ENCODE measurements around the gene FADS6.
"Not testable (repeated sequence)": the region's sequence is repeated elsewhere in the genome, so short reads cannot be mapped to it uniquely, and the experiment has no call there.

The FADS6 gene

DNA sequence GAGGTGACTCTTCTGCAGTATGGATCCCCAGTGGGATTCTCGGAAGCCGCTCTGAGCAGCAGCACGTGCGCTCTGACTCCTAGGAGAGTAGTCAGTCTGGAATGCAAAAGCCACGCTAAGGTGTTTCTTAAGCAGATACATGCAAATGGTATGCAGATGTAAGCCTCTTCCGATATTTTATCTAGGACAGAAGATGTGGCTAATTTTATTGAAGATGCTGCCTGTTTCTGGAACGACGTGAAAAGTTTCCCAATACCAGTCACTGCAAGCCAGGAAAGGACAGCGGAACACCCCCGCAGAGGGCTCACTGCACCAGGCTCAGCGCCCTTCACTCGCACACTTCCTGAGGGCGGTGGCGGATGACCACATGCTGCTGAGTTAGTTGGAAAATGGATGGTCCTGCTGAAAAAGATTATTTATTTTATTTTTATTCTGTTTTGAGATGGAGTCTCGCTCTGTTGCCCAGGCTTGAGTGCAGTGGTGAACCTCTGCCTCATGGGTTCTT, 10.1 kb downstream of the FADS6 start:
- no peak for FAIRE-seq

DNA sequence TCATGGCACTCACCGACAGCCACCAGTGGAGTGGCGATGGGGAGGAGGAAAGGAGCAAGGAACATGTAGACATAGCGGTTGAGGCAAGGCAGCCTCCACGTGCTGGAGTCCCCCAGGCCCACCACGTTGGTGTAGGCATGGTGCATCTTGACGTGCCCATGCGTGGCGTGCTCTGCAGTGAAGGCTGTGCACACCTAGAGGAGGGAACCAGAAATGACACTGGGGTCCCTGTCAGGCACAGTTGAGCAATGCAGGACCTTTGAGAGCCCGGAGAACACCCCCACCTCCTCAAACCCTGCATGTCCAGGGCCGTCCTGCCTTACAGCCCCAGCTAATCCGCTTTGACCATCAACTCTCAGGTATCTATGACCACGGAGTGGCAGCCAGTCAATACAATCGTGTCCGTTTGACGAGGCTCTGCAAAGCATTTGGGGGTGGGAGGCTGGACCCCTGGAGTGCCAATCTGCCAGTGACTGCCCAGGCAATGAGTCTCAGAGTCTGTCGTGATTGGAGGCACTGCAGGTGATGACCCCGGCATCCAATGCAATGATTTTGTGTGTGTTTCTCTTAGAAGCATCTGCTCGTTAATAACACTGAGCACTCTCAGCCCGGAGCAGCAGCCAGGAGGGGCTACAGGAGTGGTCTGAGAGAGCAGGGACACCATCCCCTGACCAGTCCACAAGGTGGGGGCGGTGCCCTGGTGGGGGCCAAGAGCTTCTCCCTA, 10.8 kb downstream of the FADS6 start:
- FAIRE-seq: no peak

DNA sequence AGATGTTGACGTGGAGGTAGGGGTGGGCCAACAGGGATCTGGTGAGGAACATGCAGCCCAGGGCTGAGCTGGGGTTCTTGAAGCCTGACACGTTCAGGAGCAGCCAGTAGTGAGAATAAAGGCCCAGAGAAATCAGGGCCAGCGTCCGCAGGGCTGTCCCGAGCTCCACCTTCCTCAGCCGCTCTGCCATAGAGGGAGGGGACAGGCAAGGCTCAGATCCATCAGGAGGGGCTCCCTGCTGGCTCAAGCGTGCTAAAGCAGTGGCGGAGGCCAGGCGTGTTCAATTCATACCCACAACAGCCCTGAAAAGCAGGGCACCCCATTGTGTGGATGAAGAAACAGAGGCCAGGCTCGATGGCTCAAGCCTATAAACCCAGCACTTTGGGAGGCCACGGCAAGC, 12.4 kb downstream of the FADS6 start:
- no peak for FAIRE-seq

DNA sequence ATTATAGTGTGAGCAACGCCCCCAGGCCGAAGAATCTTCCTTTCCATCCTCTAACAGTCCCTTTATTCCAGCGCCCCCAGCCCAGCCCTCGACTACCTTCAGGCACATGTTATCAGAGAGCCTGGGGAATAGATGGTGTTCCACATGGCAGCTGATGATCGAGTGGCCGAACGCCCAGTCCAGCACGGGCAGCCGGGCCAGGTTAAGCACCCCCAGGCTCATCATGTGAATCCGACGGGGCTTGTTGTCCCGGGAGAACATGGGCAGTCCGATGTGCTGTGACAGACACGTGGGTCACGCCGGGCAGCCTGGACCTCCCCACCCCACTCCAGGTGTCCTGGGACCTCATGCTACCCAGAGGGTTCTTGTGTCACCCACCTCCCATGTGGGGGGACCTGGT, 14.1 kb downstream of the FADS6 start:
- no peak for FAIRE-seq

DNA sequence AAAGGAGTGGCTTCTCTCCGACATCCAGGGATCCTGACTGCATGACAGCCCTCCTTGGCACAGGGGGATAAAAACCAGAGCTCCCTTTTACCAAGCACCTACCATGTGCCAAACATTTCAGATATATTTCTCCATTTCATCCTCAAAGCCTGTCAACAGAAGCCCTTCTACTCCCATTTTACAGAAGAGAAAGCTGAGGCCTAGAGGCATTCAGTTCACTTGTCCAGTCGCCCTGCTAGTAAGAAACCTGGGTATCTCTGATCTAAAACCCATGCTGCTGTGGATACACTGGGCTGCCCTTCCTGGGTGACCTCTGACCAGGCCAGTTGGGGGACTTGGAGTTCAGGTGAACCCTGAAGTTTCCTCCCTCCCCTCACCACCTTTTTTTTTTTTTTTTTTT, 14.8 kb downstream of the FADS6 start:
- FAIRE-seq: no peak

DNA sequence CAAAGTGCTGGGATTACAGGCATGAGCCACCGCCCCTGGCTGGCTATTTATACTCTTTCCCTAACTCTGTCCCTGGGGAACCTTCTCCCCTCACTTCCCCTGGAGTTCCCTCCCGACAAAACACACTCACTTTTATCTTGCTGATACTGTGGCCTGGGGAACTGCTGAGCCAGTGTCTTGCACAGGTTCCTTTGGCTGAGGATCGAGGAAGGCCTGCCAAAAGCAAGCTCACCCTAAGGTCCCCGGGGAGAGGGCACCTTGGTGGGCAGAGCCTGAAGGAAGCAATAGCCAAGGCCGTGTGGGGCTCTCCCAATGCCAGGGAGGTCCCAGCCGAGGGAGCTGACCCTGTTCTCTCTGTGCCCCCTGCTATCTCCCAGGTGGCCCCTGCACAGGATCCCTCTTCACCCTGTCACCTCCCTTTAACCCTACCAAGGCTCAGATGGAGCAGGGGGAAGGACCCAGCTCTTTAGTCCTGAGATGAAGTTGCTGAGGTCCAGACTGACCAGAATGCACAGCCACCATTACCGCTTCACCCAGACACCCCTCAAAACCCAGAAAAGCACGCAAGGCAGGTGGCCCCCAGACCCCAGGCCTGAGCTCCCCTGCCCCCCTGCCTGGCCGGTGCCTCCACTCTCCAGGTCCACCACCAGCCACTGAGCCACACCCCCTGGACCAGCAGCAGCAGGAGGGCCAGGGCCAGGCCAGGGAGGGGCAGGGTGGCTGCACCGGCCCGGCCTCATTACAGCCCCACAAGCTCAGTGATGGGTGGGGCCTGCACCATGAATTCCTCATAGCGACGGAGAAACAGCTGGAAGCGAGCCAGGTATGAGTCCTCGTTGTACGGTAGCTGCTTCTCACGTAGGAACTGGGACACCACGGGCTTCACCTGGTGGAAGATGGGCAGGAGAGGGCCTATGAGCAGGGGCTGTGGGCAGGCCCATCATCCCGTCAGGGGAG, 15.6 kb downstream of the FADS6 start:
- FAIRE-seq: no peak

DNA sequence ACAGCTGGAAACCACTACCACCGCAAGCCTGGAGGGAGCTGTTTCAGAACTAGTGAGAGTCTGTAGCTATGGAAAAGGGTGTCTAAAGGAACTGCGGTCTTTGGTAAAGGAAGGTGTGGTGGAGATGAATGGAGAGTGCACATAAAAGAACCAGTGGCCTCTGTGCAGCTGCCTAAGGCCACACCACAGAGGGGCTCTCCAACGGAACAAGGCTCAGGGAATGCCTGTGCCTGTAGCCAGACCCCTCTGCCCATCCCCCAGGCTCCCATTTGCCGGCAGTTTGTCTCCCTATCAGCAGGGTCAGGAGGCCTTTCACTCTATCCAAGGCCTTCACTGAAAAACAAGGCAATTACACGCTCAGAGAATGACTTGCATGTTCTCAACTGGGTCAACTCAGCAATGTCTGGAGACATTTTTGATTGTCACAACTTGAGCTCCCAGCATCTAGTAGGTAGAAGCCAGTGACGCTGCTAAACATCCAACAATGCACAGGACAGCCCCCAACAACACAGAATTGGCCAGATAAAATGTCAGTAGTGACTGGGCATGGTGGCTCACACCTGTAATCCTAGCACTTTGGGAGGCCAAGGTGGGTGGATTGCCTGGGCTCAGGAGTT, 17.3 kb downstream of the FADS6 start:
- FAIRE-seq: no peak

DNA sequence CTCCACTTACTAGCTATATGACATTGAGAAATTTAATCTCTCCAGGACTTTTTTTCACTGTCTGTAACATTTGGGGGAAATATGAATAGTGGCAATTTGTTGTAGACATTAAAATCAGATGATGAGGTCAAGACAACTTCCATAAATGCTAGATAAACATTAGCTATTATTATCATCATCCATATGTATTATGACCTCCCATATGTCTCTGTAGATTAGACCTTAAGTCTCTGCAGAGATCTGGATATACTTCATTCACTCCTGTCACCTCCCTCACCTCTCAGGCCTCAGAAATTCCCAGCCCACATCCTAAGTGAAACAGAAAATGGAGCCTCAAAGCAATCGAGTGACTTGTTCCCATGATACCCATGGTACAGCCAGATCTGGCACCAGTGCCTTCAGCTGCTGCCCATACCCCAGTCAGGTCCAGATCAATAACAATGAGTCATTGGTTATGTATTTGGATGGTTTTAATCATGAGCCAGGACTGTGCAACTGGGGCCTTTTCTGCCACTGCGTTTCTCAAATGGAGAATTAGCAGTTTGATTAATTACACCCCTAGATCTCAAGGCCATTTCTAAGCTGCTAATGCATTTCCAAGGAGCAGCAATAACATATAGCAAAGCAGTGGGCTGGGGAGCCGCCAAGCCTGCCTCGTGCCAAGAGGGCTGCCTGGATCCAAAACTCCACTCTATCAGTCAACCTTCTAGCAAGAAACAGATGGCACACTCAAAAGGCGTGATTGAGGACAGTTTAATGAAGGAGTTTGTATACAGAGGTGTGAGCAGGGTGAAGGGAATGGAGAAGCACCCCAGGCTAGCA, 18.1 kb downstream of the FADS6 start:
- no peak for FAIRE-seq

DNA sequence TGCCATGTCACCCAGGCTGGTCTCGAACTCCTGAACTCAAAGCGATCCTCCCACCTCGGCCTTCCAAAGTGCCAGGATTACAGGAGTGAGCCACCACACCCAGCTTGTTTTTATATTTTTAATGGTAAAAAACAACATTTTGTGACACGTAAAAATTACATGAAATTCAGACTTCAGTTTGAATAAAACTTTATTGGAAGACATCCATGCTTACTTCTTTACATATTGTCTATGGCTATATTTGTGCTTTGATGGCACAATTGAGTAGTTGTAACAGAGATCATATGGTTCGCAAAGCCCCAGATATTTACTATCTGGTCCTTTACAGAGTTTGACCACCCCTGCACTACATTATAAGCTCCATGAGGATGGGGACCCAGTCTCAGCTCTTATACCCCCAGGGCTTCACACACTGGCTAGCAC, 18.8 kb downstream of the FADS6 start:
- FAIRE-seq: no peak

DNA sequence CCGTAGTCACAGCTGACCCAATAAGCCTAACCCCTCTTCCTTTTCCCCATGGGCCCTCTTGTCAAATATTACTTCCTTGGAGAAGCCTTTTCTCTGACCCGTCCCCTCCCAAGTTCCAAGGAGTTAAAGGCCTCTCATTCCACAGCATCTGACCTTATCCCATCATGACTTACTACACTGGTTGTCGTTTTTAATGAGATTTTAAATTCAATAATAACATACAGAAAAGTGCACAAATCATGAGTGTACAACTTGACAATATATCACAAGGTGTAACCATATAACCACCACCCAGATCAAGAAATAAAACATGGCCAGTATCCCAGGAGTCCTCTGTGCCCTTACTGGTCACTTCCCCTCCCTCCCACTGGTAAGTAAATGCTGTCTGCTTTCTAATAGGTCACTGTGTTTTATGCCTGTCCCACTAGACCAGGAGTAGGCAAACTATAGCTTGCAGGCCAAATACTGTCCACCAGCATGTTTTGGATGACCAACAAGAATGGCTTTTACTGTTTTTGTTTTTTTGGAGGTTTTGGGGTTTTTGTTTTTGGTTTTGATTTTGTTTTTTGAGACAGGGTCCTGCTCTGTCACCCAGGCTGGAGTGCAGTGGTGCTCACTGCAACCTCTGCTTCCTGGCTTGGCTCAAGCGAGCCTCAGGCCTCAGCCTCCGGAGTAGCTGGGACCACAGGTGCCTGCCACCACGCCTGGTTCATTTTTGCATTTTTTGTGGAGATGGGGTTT, 19.4 kb downstream of the FADS6 start:
- no peak for FAIRE-seq

DNA sequence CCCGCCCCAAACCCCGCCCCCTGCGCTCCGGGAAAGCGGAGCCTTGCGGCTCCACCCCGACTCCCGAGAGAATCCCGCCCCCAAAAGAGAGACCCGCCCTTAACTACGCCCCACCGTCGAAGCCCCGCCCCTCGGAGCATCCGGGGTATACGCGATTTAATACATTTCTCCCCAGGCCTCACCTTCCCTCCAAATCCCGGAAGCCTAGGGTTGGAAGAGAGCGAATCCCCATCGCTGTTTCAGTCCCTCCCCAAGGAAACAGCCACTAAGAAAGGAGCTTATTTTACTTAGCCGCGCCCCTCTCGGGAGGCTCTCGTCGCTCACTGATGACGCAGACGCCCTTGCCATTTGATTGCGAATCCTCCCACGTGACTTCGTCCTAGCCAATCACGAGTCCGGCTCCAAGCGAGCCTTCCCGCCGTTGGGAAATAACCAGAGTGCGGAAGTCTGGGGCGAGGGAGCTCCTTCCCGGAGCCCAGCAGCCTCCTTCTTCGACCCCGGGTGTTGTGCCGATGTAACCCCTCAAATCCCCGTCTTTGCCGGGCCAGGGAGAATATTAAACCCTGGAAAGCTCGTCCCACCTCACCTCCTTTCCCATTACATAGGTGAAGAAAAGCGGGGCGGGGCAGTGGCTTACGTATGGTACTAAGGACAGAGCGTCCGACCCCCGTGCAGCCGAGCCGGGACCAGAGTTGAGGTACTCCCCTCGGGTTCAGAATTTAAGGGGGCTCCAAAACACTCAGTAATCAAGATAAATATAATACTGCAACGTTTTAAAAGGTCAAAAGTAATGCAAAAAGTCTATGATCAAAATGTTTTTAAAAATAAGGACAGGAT, 20.2 kb downstream of the FADS6 start:
- FAIRE-seq: peak; percentile 93

DNA sequence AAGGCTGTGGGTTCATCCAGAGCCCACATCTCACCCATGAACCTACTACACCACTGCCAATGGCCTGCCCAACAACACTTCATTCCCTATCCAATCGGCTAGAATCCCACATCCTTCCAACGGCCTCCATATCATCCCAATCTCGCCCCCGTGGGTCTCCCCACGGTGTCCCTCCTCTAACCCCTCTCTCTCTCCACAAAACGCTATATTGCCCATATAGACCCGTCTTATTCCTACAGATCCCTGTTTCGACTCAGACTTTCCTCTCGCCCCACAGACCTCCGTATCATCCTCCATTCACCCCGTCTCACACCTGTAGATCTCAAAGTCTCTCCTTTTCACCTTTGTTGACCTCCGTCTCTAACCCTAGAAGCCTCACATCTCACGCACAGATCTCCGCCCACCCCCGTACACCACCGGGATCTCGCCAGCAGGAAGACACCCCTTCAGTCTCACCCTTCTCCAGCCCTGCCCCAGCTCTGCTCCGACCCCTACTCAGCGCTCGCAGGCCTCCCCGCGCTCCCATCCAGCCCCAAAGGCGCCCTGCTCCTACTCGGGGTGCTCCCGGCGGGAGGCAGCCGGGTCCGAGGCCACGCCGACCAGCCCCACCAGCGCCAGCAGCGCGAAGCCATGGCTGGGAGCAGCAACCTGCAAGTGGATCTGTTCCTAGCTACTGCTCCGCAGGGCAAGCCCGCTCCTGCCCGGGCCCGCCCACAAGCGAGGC, 21.0 kb downstream of the FADS6 start, which contains the start of gene FDXR:
TSS of gene FDXR (minus strand) at position 682 of the 724 bp plus-strand sequence. CDS start at position 632, 50 bp downstream.
- FAIRE-seq: no peak

DNA sequence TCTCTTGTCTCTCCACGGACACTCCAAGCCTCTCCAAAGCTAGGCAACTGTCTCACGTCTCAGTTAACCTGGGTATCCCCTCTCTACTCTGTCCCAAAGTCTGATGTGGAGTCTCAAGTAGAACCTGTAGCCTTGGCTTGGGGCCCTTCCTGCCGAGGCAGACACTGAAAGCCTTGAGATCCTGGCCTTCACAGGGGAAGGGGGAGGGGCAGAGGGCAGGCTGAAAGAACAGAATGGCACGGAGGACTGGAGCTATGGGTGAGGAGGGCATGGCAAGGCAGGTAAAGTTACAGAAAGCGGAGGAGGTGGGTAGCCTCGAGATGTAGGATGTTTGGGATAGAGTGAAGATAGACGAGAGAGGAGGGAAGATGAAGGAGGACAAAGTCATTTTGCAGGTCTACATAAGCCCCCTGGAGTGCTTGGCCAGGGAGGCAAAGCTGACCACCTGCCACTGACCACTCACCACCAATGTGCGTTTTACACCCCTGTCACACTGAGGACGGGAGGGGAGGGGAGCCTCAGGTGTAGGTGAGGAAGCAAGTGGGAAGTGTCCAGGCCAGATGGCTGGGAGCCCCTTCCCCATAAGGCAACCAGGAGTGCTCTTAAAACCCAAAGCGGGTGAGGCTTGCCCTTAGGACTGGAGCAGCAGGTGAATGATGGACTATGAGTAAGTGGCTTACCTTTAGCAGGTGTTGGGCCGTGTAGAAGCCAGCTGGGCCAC, 21.9 kb downstream of the FADS6 start:
- no peak for FAIRE-seq

DNA sequence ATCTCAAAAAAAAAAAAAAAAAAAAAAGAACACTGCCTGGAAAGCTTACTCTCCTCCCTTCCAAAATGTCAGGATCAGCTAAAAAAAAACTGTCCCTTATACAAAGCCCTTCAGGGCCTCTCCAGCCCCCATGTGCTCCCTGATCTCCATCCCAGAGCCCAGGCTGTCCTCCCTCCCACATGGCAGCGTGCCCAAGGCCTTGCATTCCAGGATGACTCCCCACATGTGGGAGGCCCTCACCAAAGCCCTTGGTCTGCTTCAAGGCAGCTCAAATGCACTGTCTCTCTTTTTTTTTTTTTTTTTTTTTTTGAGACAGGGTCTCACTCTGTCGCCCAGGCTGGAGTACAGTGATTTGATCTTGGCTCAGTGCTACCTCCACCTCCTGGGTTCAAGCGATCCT, 22.9 kb downstream of the FADS6 start:
- FAIRE-seq: no peak

DNA sequence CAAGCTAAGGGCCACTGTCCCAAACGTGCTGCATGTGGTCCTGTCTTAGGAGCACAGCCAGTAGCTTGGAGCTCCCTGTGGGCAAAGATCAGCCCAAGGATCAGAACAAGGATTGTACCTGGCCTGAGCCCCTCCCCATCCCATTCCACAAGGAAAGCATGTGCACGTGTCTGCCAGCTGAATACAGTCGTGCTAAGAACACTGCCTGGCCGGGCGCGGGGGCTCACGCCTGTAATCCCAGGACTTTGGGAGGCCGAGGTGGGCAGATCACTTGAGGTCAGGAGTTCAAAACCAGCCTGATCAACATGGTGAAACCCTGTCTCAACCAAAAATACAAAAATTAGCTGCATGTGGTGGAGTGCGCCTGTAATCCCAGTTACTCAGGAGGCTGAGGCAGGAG, 23.4 kb downstream of the FADS6 start:
- not testable (repeated sequence) for FAIRE-seq

DNA sequence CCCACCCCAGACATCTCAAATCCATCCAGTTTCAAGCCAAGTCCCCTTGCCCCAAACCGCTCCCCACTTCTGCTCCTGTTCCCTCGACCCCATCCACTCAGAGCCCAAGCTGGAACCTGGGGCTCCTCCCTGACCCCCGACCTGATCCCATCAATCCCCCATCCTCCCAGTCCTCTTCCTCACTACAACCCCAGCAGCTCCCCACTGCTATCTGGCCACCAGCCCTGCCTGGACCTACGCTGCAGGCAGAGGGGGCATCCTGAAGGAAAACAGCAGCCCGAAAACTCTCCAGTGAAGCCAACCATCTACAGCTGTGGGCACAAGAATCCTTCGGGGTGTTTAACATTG, 24.6 kb downstream of the FADS6 start:
- FAIRE-seq: no peak

DNA sequence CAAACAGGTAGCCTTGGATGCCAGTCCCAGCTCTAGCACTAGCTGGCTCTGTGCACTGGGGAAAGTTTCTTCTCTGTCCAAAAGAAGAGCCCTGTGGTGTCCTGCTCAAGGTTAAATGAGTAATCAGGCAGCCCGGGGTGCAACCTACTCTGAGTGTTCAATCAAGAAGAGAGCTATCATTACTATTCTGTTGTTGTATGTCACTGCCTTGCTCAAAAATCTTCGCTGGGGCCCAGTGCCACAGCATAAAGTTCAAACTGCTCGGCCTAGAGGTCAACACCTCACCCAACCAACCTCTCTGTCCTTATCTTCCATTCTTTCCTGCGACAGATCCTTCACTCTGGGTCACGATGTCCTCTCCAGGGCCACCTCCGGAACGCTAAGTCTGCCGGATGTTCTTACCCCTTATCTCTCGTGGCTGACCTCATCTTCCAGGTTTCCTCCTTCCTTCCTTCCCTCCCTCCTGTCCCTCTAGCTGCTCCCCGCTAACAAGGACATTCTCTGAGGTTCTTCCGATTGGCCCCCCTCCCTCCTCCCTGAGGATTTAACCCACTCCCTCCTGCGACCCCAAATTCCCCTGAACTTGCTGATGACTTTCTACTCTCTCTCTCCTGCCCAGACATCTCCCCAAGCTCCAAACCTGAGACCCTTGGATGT, 25.1 kb downstream of the FADS6 start:
- FAIRE-seq: no peak

DNA sequence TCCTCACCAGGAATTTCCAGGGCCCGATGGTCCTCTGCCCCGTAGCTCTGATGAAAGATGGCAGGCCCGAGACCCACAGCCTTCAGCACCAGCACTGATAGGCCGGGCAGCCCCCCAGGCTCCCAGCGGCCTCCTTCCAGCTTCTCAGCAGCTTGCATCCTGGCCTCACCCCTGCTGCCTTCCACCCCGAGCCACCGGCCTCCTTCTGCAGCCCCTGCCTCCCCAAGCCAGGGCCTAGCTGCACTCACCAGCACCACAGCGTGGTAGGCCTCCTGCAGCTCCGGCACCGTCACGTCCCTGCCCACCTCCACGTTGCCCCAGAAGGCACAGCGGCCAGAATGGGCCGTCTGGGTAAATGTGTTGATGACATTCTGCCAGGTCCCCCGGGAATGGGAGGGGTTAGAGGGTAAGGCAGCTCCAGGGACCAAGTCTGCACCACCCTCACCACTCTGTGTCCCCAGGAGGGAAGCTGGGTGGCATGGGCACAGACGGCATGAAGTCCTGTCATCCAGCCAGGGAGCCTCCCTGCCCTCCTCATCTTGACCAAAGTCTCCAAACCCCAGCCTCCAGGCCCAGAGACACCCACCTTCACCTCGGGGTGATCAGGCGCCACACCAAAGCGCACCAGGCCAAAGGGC, 27.1 kb downstream of the FADS6 start:
- FAIRE-seq: no peak
